HepG2 (cell line): Measurements from ENCODE around the gene PPIA. TPM values are rescaled to one million over a fixed set of nuclear protein-coding genes. Genes with fewer than 3 reads are reported as not detected.

Source experiments
- ATAC-seq: fragments of 200-7000 bp; cut with Tn5 transposase; 3 replicates; pipeline ENCODE4 v1.9.1; 2020; ENCODE audit warnings: mild to moderate bottlenecking, moderate library complexity
- BruUV-seq: library from RNA; stranded (reverse); fragments of 400-500 nt; replicated peaks from 2 replicates; lab custom pipeline; 2021; lab: Mats Ljungman, UMichigan
- CTCF ChIA-PET: fragments of 300-600 bp; formaldehyde crosslinking; extraction: SDS; loops from one replicate; lab custom pipeline; 2021; ENCODE audit warnings: low total read pairs, inconsistent platforms, low intra/inter-chr PET ratio; lab: Yijun Ruan, JAX
- POLR2A ChIA-PET: fragments of 350-600 bp; sonication (Branson Sonifier 250); formaldehyde crosslinking; loops from one replicate; lab custom pipeline; 2020; ENCODE audit warnings: antibody characterized with exemption, inconsistent platforms; lab: Yijun Ruan, JAX
- DNase-seq: peaks from one replicate; pipeline ENCODE4 v3.0.0-alpha.2; 2015; ENCODE audit warnings: low spot score
- FAIRE-seq: peaks from 3 replicates; lab custom pipeline; 2011; peaks lifted over from hg19 to GRCh38; lab: Jason Lieb, UNC
- H2AFZ ChIP-seq: one replicate; pipeline ENCODE4 v1.6.1; 2011; ENCODE audit warnings: low read length, inconsistent platforms
- H3K27ac ChIP-seq: fragments of 300-600 bp; 3 replicates; pipeline ENCODE4 v1.8.0; 2011; ENCODE audit warnings: mixed run types, mild to moderate bottlenecking, mixed read lengths, low read length, inconsistent platforms; ENCODE audit not compliant: insufficient read depth; ENCODE audit errors: extremely low read length
- H3K27me3 ChIP-seq, 2 experiments: fragments of 200-600 bp in 1 of 2; 2 replicates in 1 of 2; 3 replicates in 1 of 2; pipeline versions ENCODE4 v1.6.0 to v1.8.0; 2011; ENCODE audit warnings: low read length in 2 of 2, mild to moderate bottlenecking in 2 of 2, moderate library complexity in 2 of 2, inconsistent platforms in 1 of 2; ENCODE audit not compliant: insufficient read depth in 2 of 2, control insufficient read depth in 1 of 2
- H3K36me3 ChIP-seq, 2 experiments: fragments of 200-600 bp in 1 of 2; replicated peaks in 1 of 2; 2 replicates in 1 of 2; 3 replicates in 1 of 2; pipeline versions ENCODE4 v1.5.1 to v1.8.0; 2011; ENCODE audit warnings: low read length in 2 of 2, inconsistent platforms in 1 of 2; ENCODE audit not compliant: insufficient read depth in 2 of 2, control insufficient read depth in 1 of 2
- H3K4me1 ChIP-seq: 2 replicates; pipeline ENCODE4 v1.5.1; 2012; ENCODE audit warnings: low read length, inconsistent platforms; ENCODE audit not compliant: insufficient read depth
- H3K4me2 ChIP-seq: 2 replicates; pipeline ENCODE4 v1.6.0; 2011; ENCODE audit warnings: low read depth, low read length, inconsistent platforms
- H3K4me3 ChIP-seq, 3 experiments: fragments of 200-600 bp in 1 of 3; sonication (generic), shearing (Covaris generic) in 1 of 3; replicated peaks in 1 of 3; 2 replicates each; pipeline ENCODE4 v1.5.1; 2011 to 2016; ENCODE audit warnings: low read length in 3 of 3, inconsistent platforms in 2 of 3, low read depth in 2 of 3, mild to moderate bottlenecking in 2 of 3, control low read depth in 1 of 3, mixed read lengths in 1 of 3; ENCODE audit not compliant: insufficient read depth in 1 of 3
- H3K79me2 ChIP-seq: one replicate; pipeline ENCODE4 v1.6.1; 2011; ENCODE audit warnings: low read length, inconsistent platforms; ENCODE audit not compliant: insufficient read depth
- H3K9ac ChIP-seq: 2 replicates; pipeline ENCODE4 v1.6.0; 2011; ENCODE audit warnings: mild to moderate bottlenecking, low read depth, low read length, inconsistent platforms; ENCODE audit not compliant: insufficient read depth
- H3K9me3 ChIP-seq: 2 replicates; pipeline ENCODE4 v1.5.1; 2012; ENCODE audit warnings: mild to moderate bottlenecking, low read length
- H4K20me1 ChIP-seq: 2 replicates; pipeline ENCODE4 v1.6.0; 2011; ENCODE audit warnings: inconsistent platforms, mild to moderate bottlenecking, low read length, moderate library complexity; ENCODE audit not compliant: insufficient read depth
- ASH2L ChIP-seq: fragments of 300-600, 200-600 bp; sonication (generic); IDR thresholded peaks from 2 replicates; pipeline ENCODE4 v1.7.0; 2017; ENCODE audit warnings: low read depth, mild to moderate bottlenecking, moderate library complexity, mixed read lengths, low read length; ENCODE audit not compliant: insufficient read length
- CBFB ChIP-seq: sonication (generic); formaldehyde crosslinking; IDR thresholded peaks from 2 replicates; pipeline ENCODE4 v1.4.0; 2020; ENCODE audit warnings: missing genetic modification reagents
- CHCHD3 ChIP-seq: sonication (generic); formaldehyde crosslinking; IDR thresholded peaks from 2 replicates; pipeline ENCODE4 v1.8.0; 2022; ENCODE audit warnings: mild to moderate bottlenecking, missing genetic modification reagents, moderate library complexity
- DMAP1 ChIP-seq: IDR thresholded peaks from 2 replicates; pipeline ENCODE4 v1.6.1; 2016
- HINFP ChIP-seq: sonication (generic); formaldehyde crosslinking; IDR thresholded peaks from 2 replicates; pipeline ENCODE4 v1.4.0; 2020; ENCODE audit warnings: low read depth, mild to moderate bottlenecking, missing genetic modification reagents
- HIVEP1 ChIP-seq: sonication (generic); formaldehyde crosslinking; IDR thresholded peaks from 2 replicates; pipeline ENCODE4 v1.4.0; 2020; ENCODE audit warnings: mild to moderate bottlenecking, missing genetic modification reagents
- KLF13 ChIP-seq: sonication (generic); formaldehyde crosslinking; IDR thresholded peaks from 2 replicates; pipeline ENCODE4 v1.4.0; 2020; ENCODE audit warnings: mild to moderate bottlenecking, missing genetic modification reagents
- NFKBIZ ChIP-seq: IDR thresholded peaks from 2 replicates; pipeline ENCODE4 v1.6.1; 2018; ENCODE audit warnings: missing genetic modification reagents, missing compliant biosample characterization
- NFRKB ChIP-seq: fragments of 450-650 bp; IDR thresholded peaks from 2 replicates; pipeline ENCODE4 v1.6.1; 2017
- TBL1XR1 ChIP-seq: fragments of 150-350 bp; IDR thresholded peaks from 2 replicates; pipeline ENCODE4 v1.6.1; 2014; ENCODE audit warnings: borderline replicate concordance, low read length; ENCODE audit not compliant: partially characterized antibody
- ZBTB20 ChIP-seq: sonication (generic); formaldehyde crosslinking; IDR thresholded peaks from 2 replicates; pipeline ENCODE4 v1.8.1; 2023; ENCODE audit warnings: missing genetic modification reagents, low read depth, mild to moderate bottlenecking, borderline replicate concordance
- ZBTB26 ChIP-seq: IDR thresholded peaks from 2 replicates; pipeline ENCODE4 v1.6.1; 2016; ENCODE audit warnings: missing compliant biosample characterization, missing genetic modification reagents, borderline replicate concordance
- ZFYVE20 ChIP-seq: sonication (generic); formaldehyde crosslinking; IDR thresholded peaks from 2 replicates; pipeline ENCODE4 v1.8.0; 2023; ENCODE audit warnings: low read depth, mild to moderate bottlenecking, moderate library complexity, missing genetic modification reagents, borderline replicate concordance
- ZHX1 ChIP-seq: sonication (generic); formaldehyde crosslinking; IDR thresholded peaks from 2 replicates; pipeline ENCODE4 v1.8.1; 2022; ENCODE audit warnings: low read depth, mild to moderate bottlenecking, missing genetic modification reagents
- ZNF354B ChIP-seq: sonication (generic); formaldehyde crosslinking; IDR thresholded peaks from 2 replicates; pipeline ENCODE4 v1.8.0; 2022; ENCODE audit warnings: mild to moderate bottlenecking, missing genetic modification reagents
- ZNF558 ChIP-seq: sonication (generic); formaldehyde crosslinking; IDR thresholded peaks from 2 replicates; pipeline ENCODE4 v1.9.0; 2022; ENCODE audit warnings: mild to moderate bottlenecking, missing genetic modification reagents, borderline replicate concordance
- ZNF563 ChIP-seq: sonication (generic); formaldehyde crosslinking; IDR thresholded peaks from 2 replicates; pipeline ENCODE4 v1.8.0; 2022; ENCODE audit warnings: mild to moderate bottlenecking, moderate library complexity, missing genetic modification reagents
- ZNF639 ChIP-seq: conservative IDR thresholded peaks from 2 replicates; pipeline ENCODE4 v1.6.1; 2018; ENCODE audit warnings: missing genetic modification reagents
- ZNF768 ChIP-seq: sonication (generic); formaldehyde crosslinking; IDR thresholded peaks from 2 replicates; pipeline ENCODE4 v1.4.0; 2020; ENCODE audit warnings: missing genetic modification reagents
- ZNF839 ChIP-seq: sonication (generic); formaldehyde crosslinking; IDR thresholded peaks from 2 replicates; pipeline ENCODE4 v1.4.0; 2020; ENCODE audit warnings: missing genetic modification reagents, mild to moderate bottlenecking, borderline replicate concordance
- WGBS: methylation state at CpG from one replicate; pipeline ENCODE4 v1.1.6; 2017; ENCODE audit warnings: low lambda C conversion rate; 5-methylcytosine and 5-hydroxymethylcytosine counted together
- in situ Hi-C: cut with HindIII; loops from 2 replicates; pipeline ENCODE4 v1.10.0; 2017; ENCODE audit warnings: low pct_unique_long_range_greater_than_20kb; ENCODE audit not compliant: extremely low pct_ligation_motif_present
- intact Hi-C: fragments of 100-400 bp; cut with micrococcal nuclease; formaldehyde crosslinking; loops from one replicate; pipeline ENCODE4 v1.10.0; 2022; ENCODE audit not compliant: unreplicated experiment
- polyA plus RNA-seq, 8 experiments: library from polyadenylated mRNA; depleted of rRNA in 3 of 8; stranded (reverse) in 7 of 8; unstranded in 1 of 8; fragments of >200 nt; fragmentation: Illumina TruSeq in 4 of 8; extraction: Trizol in 4 of 8; gene quantifications; 2 replicates each; pipeline versions ENCODE4 v1.2.1 to v1.2.3, GENCODE V29; 2011 to 2016; ENCODE audit warnings: low read depth in 4 of 8, missing spikeins in 1 of 8, mixed read lengths in 1 of 8; ENCODE audit not compliant: insufficient read depth in 1 of 8
- total RNA-seq, 5 experiments: library from RNA; depleted of rRNA; stranded (reverse); fragments of >200 nt; fragmentation: Illumina TruSeq; extraction: Trizol; gene quantifications; 2 replicates each; pipeline ENCODE4 v1.2.3, GENCODE V29; 2016; ENCODE audit warnings: low read depth in 1 of 5

Gene PPIA
- total and polyA plus RNA-seq, 2 of the 13 experiments (the other 11 are each of a cell fraction or from before 2014, with no cell fraction given) = 2,268 to 3,010 TPM

GRCh38 chr7:44838751-44839150 is 42.3 kb downstream of the PPIA start:
- WGBS = 100% methylated on average over 2 of the region's 2 CpGs
- peaks cover 50% of the 10 kb centered on the region for H3K79me2 ChIP-seq
- no peak overlapping the region for H2AFZ ChIP-seq
- TF ChIP-seq ZNF768 (CRISPR knock-in tag) (no peak), NFKBIZ (CRISPR knock-in tag) (no peak), CHCHD3 (CRISPR knock-in tag) (no peak), ZHX1 (CRISPR knock-in tag) (no peak), ZNF563 (CRISPR knock-in tag) (no peak), ZFYVE20 (CRISPR knock-in tag) (no peak), DMAP1 (no peak), ZBTB26 (CRISPR knock-in tag) (no peak), KLF13 (CRISPR knock-in tag) (no peak), HINFP (CRISPR knock-in tag) (no peak), ZNF558 (no peak), ZNF639 (CRISPR knock-in tag) (no peak), ZNF839 (CRISPR knock-in tag) (no peak), NFRKB (no peak), CBFB (CRISPR knock-in tag) (no peak), ZNF354B (CRISPR knock-in tag) (no peak), ZBTB20 (CRISPR knock-in tag) (no peak), ASH2L (no peak), HIVEP1 (no peak), TBL1XR1 (no peak)
- in situ Hi-C loops (no loop called here), intact Hi-C loops (no loop called here)
- no peaks in the 10 kb centered on the region for H3K27me3 ChIP-seq
- no peaks in the 10 kb centered on the region for H4K20me1 ChIP-seq
- H3K9me3 ChIP-seq = no peaks in the 10 kb centered on the region
- CTCF ChIA-PET = no interaction called here
- no peak overlapping the region for H3K4me3 ChIP-seq
- BruUV-seq = no TSS peak
- no peak for FAIRE-seq
- ATAC-seq = no peak
- no peaks in the 10 kb centered on the region for H3K4me1 ChIP-seq
- POLR2A ChIA-PET = no interaction called here
- no peak overlapping the region for H3K4me2 ChIP-seq
- H3K36me3 ChIP-seq = peaks cover 12 to 63% of the 10 kb centered on the region in 2 experiments
- DNase-seq = no peak
- H3K9ac ChIP-seq = no peak overlapping the region
- no peak overlapping the region for H3K27ac ChIP-seq
